Activated T-cell treated with anti-CD3 and anti-CD28 coated beads, Interleukin-2, amount 50 U/mL, for 48 hours (primary cell): ENCODE data around the gene TOLLIP.
A peak's percentile ranks its signal among the peaks of the same experiment; 100 is the strongest.

ENCODE experiments used
- DNase-seq, 2 experiments: peaks; one replicate each; pipeline ENCODE4 v3.0.0-alpha.2; 2020

Gene TOLLIP

GRCh38 chr11:1297576-1298473, 11.6 kb downstream of the TOLLIP start:
- no peak for DNase-seq

GRCh38 chr11:1297011-1297575, 12.3 kb downstream of the TOLLIP start:
- DNase-seq, result no peak

GRCh38 chr11:1296287-1296686, 13.1 kb downstream of the TOLLIP start:
- no peak for DNase-seq

- no peak for DNase-seq
These were observed 13.8 kb downstream of the TOLLIP start for GRCh38 chr11:1295591-1295990.

GRCh38 chr11:1295086-1295485, 14.3 kb downstream of the TOLLIP start:
- no peak for DNase-seq

- DNase-seq, result peak in 1 of 2 experiments; percentile 31
These were observed 15.8 kb downstream of the TOLLIP start for GRCh38 chr11:1293619-1294015.

- no peak for DNase-seq
These were observed 16.5 kb downstream of the TOLLIP start for GRCh38 chr11:1292644-1293618.

GRCh38 chr11:1292018-1292643, 17.3 kb downstream of the TOLLIP start:
- no peak for DNase-seq

- DNase-seq, result no peak
These were observed 18.0 kb downstream of the TOLLIP start for GRCh38 chr11:1291295-1292017.

GRCh38 chr11:1290052-1291040, 19.1 kb downstream of the TOLLIP start:
- DNase-seq, result no peak

GRCh38 chr11:1289211-1289935, 20.1 kb downstream of the TOLLIP start:
- DNase-seq, result no peak

GRCh38 chr11:1288426-1289151, 20.8 kb downstream of the TOLLIP start:
- DNase-seq, result no peak

- DNase-seq, result no peak
These were observed 21.5 kb downstream of the TOLLIP start for GRCh38 chr11:1287928-1288327.

GRCh38 chr11:1285876-1286275, 23.6 kb downstream of the TOLLIP start:
- DNase-seq, result no peak

GRCh38 chr11:1285316-1285744, 24.1 kb downstream of the TOLLIP start:
- DNase-seq, result no peak

GRCh38 chr11:1283906-1284305, 25.5 kb downstream of the TOLLIP start:
- no peak for DNase-seq

- DNase-seq, result no peak
These were observed 26.3 kb downstream of the TOLLIP start for GRCh38 chr11:1283091-1283511.

GRCh38 chr11:1281974-1282365, 27.5 kb downstream of the TOLLIP start:
- DNase-seq, result no peak

- DNase-seq, result no peak
These were observed 28.0 kb downstream of the TOLLIP start for GRCh38 chr11:1281326-1281973.
